HG02852 (cell line): ENCODE data around the gene CPT1B.

Source experiments
- ATAC-seq: cut with Tn5 transposase; IDR thresholded peaks from one replicate; pipeline ENCODE4 v1.9.1; 2021; ENCODE audit warnings: mild to moderate bottlenecking, moderate library complexity; ENCODE audit not compliant: unreplicated experiment

Gene CPT1B

DNA sequence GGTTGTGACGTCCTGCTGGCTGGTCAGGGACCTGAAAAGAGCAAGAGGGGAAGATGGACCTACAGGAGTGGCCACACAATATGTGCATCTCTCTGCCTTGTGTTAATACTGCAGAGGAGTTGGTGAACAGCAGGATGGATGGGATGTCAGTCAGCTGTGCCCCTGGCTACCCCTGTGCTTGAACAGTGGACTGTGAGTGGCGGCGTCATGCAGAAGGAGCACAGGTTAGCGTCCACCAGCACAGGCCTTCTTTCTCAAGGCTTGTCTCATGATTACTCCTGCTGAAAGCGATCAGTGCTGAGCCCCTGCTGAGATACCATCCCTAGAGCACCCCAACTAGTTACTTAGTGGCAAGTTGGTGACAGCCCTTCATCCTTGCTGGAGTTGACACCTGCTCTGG lies 8.2 kb upstream of the CPT1B start:
- no peak for ATAC-seq

DNA sequence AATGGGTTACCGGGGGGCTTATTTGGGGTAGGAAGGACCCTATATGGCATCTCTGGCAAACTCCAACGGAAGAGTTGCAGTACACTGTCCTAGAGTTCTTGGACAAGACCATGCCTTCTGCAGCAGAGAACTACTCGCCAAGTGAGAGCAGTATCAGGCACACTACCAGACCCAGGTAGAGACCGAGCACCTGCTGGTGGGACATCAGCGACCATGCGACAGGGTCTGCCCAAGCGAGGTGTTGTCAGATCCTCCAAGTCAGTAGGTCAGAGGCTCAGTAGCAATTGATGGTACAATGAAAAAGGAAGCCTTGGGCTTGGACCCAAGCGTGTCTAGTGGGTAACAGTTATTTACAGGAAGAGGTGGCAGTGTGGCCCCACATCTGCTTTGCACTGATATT lies 7.6 kb upstream of the CPT1B start:
- no peak for ATAC-seq

DNA sequence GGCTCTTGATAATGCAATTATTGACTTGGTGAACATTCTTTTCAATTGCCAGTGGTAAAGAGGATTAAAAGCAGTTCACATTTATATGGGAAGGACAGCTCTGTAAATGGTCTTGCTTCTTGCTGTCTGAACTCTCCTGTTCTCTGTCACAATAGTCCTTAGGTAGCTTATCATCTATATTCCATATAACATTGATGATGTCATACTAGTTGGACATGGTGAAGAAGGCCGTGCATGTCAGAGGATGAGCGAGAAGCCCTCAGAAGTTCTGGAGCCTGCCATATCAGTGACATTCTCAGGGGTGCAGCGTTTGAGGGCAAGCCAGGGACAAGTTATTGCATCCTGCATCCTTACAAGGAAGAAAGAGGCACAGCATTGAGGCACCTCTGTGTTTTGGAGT lies 7.0 kb upstream of the CPT1B start:
- no peak for ATAC-seq

DNA sequence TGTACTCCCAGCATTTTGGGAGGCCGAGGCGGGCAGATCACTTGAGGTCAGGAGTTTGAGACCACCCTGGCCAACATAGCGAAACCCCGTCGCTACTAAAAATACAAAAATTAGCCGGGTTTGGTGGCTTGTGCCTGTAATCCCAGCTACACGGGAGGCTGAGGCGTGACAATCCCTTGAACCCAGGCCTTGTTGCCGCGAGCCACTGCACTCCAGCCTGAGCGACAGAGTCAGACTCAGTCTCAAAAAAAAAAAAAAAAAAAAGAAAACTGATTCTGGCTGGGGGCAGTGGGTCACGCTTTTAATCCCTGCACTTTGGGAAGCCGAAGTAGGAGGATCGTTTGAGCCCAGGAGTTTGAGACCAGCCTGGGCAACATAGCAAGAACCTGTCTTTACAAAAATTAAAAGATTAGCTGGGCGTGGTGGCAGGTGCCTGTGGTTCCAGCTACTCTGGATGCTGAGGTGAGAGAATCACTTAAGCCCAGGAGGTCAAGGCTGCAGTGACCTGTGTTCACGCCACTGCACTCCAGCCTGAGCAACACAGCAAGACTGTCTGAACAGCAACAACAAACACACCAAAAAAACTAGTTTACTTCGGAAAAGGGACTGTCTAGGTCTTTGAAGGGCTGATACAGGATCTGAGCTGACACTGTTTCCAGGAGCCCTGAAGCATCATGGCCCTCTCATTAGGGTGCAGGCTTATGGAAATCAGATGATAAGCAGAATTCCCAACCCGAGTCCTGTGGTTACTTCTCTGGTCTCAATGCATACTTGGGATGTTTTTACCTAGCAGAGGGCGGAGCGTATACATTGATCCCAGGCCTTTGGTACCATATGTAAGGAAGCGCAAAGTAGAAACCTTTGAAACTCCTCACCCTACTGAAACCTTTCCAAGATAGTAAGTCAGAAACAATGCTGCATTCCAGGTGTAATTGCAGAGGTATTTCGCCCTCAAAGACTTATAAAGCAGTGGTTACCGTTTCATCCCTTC lies 6.2 kb upstream of the CPT1B start:
- no peak for ATAC-seq

DNA sequence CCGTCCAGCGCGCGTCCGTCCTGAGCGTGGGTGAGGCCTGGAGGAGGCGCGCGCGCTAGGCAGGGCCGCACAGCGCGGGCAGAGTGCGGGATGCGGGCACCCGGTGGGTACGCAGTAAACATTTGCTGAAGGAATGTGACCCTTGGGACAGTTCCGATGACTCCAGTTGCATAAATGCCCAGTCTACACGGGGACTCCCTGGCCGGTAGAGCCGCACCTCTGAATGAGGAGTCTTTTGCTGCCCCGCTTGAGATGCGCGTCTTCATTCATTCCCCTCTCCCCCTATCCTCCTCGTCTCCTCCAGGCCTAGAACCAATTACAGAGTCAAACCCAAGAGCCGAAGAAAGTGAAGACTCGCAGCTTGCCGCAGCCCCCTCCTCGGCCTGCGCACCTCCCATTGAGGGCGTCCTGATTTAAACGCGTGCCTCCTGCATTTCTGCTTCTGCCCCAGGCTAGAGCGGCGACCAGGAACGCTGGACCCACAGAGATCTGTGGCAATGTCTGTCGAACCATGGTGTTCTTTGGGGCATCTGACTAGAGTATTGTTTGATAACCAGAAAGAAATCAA lies 5.2 kb upstream of the CPT1B start:
- peak; percentile 23 for ATAC-seq

DNA sequence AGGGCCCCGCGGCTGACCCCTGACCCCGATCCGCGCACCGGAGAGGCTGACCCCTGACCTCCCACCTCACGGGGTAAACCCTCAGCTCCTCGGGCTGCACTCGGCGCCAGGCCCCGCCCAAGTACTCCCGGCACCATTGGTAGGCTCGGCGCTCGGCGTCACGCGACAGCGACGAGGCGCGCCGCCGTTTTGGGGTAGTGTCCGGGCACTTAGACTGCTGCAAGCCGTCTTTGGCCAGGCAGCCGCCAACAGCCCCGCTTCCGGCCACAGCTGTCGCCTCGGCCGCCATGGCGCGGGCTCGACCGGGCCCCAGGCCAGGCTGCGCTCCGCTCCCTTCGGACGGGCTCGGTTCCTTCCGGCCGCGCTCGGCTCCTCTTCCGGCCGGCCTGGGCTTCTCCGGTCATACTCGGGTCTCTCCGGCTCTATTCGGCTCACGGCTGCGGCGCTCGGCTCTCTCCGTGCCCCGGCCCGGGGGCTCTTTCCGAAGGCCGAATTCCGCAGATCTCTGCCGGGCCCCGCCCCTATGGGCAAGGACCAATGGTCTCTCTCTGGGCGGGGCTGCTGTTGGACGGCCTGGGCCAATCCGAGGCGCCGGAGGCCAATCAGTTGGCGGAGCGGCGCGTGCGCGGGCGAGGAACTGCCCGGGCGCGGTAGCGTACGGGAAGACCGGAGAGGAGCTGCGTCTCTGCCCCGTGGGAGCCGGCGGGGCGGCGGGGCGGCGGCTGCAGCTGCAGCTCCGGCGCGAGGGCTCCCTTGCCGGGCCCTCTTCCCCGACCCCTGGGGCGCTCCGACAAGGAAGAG lies 4.5 kb upstream of the CPT1B start, which contains the start of gene CHKB:
Gene CHKB, minus strand, starts transcription at position 357 of the 801 bp plus-strand sequence. Its CDS starts 68 bp downstream, at position 289.
- ATAC-seq: peak; percentile 85

DNA sequence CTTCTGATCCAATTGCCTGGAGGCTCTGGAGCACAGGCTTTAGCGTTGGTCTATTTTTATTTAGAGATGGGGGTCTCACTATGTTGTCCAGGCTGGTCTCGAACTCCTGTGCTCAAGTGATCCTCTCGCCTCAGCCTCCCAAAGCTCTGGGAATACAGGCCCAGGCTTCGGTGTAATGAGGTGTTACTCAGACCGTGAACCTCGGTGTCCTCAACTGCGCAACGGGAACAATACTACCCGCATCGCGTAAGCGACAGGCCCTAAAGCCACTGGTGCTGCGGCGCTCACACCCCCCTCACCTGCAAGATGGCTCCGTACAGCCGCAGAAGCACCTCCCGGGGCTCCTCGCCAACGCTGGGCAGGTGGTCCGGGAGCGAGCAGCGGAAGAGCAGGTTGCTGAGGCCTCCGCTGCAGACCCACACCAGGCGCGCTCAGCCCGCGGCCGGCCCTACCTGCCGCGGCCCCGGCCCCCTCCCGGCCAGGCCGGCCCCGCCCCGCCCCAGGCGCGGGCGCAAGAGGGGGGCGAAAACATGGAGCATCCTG lies 3.8 kb upstream of the CPT1B start:
- ATAC-seq: peak; percentile 13

DNA sequence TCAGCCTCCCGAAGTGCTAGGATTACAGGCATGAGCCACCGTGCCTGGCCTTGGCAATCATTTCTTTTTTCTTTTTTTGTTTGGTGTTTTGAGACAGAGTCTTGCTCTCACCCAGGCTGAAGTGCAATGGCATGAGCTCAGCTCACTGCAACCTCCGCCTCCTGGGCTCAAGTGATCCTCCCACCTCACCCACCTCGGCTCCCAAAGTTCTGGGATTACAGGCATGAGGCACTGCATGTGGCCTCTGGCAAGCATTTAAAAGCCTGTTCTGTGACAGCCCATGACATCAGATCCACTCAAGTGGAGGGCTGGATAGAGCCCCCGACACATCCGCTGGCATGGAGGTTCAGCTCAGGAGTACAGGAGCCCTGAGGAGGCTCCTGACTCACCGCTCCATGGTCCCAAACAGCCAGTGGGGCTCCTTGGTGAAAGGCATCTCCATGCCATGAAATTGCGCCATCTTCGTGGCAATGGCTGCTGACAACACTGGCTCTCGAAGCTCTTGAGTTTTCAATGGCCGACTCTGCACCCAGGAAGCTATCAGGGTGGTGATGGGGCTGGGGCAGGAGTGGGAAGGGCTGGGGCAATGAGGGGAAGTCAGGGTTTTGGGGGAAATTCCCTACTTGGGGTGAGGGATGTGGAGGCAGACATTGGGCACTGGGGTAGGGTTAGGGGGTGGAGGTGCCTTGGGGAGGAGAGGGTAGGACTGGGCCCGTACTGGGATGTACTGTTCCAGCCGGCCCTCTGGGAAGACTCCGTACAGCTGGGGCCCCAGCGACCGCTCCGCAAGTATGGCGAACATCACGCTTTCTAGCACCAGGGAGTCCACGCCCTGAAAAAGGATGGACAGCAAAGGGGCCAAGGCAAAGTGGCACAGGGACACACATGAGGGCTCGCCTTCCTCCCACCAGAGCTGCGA lies 3.1 kb upstream of the CPT1B start:
- ATAC-seq: no peak

DNA sequence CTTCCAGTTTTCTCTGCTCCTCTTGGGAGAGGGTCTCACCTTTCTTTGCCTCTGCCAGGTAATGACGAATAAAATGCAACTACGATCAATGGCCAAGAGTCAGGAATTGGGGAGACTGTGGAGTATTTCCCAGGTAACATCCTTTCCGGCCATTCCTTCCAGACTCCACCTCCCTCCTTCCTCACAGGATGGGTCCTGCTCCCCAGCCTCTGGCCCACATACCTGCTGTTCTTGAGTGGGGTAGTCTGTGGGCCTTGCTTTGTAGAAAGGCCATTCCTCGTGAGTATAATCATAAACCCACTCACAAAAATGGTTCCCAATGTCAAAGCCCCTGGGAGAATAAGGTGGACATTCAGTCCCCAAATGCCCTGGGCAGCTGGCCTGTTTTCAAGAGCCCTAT lies 1.5 kb upstream of the CPT1B start:
- ATAC-seq: no peak

DNA sequence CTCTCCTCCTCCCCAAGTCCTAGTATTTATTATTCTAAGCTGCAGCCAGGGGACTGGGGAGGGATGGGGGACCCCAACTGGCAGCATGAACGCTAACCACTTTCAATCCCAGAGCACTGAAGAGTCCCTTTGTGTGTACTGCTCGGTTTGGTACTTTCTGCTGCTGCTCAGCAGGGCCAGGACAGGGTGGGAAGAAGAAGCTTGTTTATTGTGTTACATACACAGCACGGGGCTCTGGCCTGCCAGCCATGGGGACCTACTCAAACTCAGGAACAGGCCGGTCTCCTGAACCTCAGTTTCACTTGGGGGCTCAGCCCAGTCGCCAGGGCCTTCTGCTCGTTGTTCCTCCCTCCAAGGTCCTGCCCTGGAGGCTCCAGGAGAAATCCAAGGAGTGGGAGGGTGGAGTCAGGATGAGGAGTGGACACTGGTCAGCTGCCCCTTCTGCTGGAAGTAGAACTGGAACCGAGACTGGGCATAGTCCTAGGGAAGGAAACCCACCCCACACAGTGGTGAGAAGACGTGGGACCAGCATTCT lies 616 bp upstream of the CPT1B start:
- no peak for ATAC-seq

DNA sequence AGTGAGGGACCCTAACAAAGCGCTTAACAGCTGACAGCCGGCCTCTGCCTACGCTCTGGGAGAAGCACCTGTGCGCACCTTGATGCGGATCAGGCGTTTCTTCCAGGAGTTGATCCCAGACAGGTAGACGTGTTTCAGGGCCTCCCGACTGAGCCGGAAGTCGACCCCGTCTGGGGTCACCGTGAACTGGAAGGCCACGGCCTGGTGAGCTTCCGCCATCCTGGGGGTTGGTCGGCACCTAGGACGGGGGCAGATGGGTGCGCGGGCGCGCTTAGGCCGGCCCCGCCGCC lies 585 bp downstream of the CPT1B start:
- ATAC-seq: no peak

DNA sequence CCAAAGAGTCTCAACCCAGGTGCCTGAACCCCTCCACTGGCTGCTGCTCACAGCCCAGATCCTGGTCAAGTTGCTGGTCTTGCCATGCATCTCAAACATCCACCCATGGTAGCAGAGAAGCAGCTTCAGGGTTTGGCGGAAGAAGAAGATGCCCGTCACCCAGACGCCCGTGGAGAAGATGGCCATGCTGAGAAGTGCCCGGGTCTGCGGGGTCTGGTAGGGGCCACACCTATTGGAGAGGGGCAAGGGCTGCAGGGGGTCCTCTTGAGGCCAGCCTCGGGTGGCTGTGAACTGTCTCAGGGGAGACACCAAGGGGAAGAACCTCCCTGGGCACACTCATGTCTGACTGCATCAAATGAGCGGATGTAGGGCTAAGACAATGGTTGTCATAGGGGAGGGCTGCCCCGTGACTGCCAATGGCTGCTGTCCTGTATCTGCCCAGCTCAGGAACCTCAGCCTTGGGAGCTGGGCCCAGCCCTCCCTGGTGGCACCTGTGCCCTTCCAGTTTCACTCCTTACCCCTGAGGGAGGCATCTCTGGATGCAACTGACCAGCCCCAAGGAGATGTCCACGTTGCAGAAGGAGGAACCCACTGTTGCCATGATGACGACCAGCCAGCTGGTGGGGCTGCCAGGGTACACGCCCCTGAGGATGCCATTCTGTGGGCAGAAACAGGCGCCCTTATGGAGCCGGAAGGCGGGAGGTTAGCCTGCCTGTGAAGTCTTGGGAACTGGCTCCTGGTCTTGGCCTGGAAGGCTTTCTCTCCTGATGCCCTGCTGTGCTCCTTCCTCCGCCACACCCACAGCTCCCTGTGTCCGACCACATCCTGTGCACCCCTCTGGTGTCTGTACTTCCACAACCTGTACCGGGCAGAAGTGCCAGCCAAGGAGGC lies 1.2 kb downstream of the CPT1B start:
- ATAC-seq: no peak

DNA sequence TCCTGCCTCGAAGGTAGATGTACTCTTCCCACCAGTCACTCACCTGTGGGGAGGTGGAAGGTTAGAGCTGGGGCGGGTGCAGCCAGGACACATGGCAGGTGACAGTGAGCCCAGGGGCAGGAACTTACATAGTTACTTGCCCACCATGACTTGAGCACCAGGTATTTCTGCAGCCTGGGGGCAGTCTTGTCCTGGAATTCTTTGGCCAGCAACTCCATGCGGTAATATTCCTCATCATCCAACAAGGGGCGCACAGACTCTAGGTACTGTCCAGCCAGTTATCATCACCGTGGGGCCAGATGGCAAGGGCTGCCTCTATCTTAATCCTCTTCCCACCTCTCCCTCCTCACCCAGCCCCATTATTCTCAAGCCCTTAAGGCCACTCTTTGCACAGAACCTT lies 2.2 kb downstream of the CPT1B start:
- ATAC-seq: no peak

DNA sequence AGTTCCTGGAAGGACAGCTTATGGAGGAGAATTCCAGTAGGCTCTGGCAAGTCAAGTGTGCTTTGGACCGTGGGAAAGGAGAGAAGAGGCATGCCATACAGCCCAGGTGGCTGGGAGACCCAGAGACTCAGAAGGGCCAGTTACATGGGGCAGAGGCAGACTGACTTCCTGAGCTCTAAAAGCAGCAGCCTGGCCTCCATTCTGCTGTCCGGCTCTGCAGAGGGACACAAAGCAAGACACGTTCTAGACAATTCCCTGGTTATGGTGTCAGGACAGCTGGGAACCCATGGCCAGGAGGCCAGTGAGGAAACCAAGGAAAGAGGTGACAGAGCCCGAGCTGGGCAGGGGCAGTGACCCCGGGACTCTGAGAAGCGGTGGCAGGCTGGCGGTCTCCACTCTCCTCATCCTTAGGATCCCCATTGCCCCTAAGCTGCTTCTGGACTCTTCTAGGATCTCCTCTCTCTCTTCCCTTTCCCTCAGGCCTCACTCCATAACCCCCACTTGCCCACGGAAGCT lies 2.7 kb downstream of the CPT1B start:
- ATAC-seq: no peak

DNA sequence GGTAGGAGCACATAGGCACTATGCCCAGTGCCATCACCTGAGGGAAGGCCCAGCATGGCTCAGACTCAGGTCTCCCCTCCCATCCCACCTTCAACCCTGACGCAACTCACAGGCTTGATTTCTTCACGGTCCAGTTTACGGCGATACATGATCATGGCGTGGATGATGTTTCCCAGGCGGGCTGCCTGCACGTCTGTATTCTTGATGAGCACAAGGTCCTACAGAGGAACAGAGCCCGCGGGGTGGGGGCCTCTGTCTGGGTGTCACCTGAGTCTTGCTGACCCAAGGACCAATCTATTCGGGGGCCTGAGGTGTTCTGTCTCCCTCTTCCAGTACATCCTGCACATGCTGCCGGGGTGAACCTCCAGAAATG lies 3.9 kb downstream of the CPT1B start:
- no peak for ATAC-seq

DNA sequence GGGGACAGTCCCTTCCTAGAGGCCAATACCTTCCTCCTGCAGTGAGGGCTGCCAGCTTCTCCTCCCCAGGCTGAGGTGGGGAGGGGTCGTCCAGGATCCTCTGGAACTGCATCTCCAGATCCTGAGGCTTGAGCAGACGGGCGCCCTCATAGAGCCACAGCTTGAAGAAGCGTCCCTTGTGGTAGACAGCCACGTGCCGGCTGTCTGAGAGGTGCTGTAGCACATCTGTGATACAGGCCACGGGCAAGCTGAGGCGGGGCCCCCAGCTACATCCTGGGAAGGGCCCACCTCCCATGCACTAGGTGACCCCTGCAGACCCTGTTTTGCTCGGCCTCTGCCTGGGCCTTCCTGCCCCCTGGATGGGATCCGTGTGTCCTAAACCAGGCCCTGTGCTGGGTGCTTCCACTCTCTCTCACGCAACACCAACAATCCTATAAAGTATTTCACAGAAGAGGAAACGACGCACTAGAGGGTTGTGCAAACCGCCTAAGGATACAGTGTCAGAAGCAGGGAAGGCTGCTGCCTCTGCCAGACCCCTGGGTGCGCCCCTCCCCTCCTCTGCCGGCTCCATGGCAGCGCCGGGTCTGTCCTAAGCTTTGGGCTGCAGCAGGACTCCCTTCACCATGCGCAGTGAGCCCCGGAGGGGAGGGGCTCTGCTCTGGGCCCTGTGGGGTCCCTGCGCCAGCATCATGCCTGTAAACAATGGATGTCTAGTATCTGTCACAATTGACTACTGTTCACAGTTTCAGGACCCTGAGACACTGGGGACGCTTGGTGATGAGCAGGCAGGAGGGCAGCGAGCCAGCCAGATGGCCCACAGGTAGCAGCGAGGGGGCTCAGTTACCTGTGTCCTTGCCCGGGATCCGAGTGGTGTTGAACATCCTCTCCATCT lies 4.5 kb downstream of the CPT1B start:
- ATAC-seq: no peak

DNA sequence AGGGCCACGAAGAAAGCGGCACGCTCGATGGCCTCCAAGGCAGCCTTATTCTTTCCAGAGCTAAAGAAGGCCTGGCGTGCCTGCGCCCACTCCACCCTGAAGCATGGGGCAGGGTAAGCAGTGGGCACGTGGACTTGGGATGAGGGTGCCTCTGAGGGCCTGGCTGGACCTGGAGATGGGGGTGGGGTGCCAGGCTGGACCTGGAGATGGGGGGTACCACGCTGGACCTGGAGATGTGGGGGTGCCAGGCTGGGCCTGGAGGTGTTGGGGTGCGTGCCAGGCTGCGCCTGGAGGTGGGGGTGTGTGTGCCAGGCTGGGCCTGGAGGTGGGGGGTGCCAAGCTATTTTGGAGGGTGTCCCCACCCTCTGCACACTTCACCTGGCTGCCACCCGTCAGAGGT lies 5.3 kb downstream of the CPT1B start:
- ATAC-seq: no peak
